ENCODE data around the gene CPZ.
A peak's percentile ranks its signal among the peaks of the same experiment; 100 is the strongest.

The CPZ gene

DNA sequence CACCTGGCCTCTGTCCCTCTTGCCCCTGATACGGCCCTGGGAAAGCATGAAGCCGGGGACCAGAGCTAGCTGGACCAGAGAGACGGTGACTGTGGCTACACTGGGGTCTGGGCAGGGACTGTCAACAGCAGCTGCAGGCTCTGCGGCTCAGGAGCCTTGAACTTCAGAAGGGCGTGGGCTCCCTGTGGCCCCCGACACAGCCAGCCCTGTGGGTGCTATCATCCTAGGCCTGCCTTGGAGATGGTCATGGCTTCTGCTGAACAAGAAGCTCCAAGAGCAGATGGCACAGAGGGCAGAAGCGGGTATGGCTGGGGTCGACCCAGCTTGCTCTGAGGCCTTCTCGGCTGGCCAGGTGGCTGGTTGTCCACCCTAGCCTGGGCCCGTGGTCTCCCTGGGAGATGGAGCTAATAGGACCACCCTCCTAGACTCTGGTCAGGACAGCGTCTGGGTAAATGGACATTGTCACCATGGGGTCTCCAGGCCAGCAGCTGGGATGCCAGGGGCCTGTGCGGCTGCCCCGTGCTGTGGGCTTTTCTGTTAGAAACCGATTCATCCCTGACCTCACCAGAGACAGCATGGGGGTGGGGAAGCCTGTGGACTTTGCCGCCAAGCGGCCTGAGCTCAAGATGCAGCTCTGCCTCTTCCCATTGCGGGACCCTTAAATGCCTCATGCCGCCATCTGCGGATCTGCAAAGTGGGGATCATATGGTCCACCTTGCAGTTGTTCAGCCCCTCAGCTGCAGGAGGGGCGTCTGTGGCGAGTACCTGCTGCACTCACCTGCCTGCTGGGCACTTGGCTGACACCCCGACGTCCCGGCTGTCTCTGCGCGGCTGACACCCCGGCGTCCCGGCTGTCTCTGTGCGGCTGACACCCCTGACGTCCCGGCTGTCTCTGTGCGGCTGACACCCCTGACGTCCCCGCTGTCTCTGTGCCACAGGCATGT lies 21.1 kb downstream of the CPZ start:
- peaks cover 0 to 23% (median 2%) of the 10 kb centered on the region in 5 experiments for H3K27me3 ChIP-seq (replicated peaks in 2 of 5; ENCODE audit: control insufficient read depth in 4 of 5, insufficient read depth in 5 of 5, low read length in 4 of 5)
- peaks cover 0 to 3% (median 0%) of the 10 kb centered on the region in 4 experiments for H3K4me1 ChIP-seq (ENCODE audit: control extremely low read depth in 1 of 4, control insufficient read depth in 4 of 4, insufficient read depth in 4 of 4, low read length in 3 of 4)
- no peak overlapping the region for H3K4me3 ChIP-seq (ENCODE audit: control insufficient read depth in 1 of 7, extremely low read depth in 1 of 7, insufficient read depth in 4 of 7, low read depth in 2 of 7, low read length in 6 of 7)
- H3K9me3 ChIP-seq (ENCODE audit: control extremely low read depth in 1 of 5, control insufficient read depth in 4 of 5, insufficient read depth in 2 of 5, low read depth in 1 of 5, low read length in 4 of 5): no peaks in the 10 kb centered on the region
- H3K36me3 ChIP-seq (ENCODE audit: control insufficient read depth in 4 of 4, insufficient read depth in 4 of 4, low read length in 3 of 4): no peaks in the 10 kb centered on the region
- CTCF ChIA-PET: interaction anchor here (0.9 to 1.6 kb wide), 3 partner anchors 9 to 354 kb away, joined by 3 to 7 read pairs (median 3); no protein-coding TSS in a partner anchor
- WGBS (ENCODE audit: insufficient coverage): 96% methylated on average over 35 of the region's 35 CpGs
- DNase-seq: no peak
- no peak overlapping the region for H3K27ac ChIP-seq (ENCODE audit: insufficient read depth in 1 of 2, low read depth in 1 of 2, low read length in 2 of 2, poor library complexity in 1 of 2, severe bottlenecking in 2 of 2)
- POLR2A ChIA-PET: no interaction called here

DNA sequence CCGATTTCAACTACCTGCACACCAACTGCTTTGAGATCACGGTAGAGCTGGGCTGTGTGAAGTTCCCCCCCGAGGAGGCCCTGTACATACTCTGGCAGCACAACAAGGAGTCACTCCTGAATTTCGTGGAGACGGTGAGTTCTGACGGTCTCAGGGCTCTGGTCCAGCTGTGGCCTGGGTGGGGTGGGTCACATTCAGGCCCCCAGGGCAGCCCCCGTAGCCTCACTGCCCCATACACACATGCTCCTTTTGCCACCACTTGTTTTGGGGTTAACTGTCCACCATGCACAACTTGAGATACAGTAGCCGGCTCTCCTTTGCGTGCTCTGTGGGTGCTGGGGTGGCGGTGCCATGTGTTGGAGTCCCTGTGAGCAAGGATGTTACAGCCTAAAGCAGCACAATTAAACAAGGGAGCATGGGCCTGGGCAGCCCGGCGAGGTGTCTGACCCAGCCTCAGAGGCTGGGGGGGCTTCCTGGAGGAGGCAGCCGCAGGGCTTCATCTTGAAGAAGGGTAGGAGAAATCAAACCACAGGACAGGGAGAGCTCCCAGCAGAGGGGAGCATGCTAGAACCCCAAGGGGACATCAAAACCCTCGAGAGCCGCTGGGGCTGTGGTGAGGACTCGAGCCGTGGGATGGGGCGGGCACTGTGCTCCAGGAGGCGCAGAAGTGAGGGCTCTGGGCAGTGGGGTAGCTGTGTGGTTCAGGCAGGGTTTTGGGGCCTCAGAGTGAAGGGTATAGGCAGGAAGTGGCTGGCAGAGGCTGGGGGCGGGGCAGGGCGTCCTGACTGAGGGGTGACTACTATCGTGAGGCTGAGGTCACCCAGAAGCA lies 22.0 kb downstream of the CPZ start:
- Histone ChIP-seq H3K36me3 (ENCODE audit: control insufficient read depth in 4 of 4, insufficient read depth in 4 of 4, low read length in 3 of 4) (no peaks in the 10 kb centered on the region), H3K9me3 (ENCODE audit: control extremely low read depth in 1 of 5, control insufficient read depth in 4 of 5, insufficient read depth in 2 of 5, low read depth in 1 of 5, low read length in 4 of 5) (no peaks in the 10 kb centered on the region), H3K4me1 (ENCODE audit: control extremely low read depth in 1 of 4, control insufficient read depth in 4 of 4, insufficient read depth in 4 of 4, low read length in 3 of 4) (peaks cover 0 to 3% (median 0%) of the 10 kb centered on the region in 4 experiments), H3K4me3 (ENCODE audit: control insufficient read depth in 1 of 7, extremely low read depth in 1 of 7, insufficient read depth in 4 of 7, low read depth in 2 of 7, low read length in 6 of 7) (no peak overlapping the region), H3K27ac (ENCODE audit: insufficient read depth in 1 of 2, low read depth in 1 of 2, low read length in 2 of 2, poor library complexity in 1 of 2, severe bottlenecking in 2 of 2) (no peak overlapping the region), H3K27me3 (replicated peaks in 2 of 5; ENCODE audit: control insufficient read depth in 4 of 5, insufficient read depth in 5 of 5, low read length in 4 of 5) (peaks cover 0 to 16% (median 0%) of the 10 kb centered on the region in 5 experiments)
- ChIA-PET POLR2A (no interaction called here), CTCF (interaction anchor here (0.9 to 1.6 kb wide), 3 partner anchors 10 to 353 kb away, joined by 3 to 7 read pairs (median 3); no protein-coding TSS in a partner anchor)
- WGBS (ENCODE audit: insufficient coverage): 92% methylated on average over 13 of the region's 22 CpGs
- peak in 1 of 3 donors; percentile 9 for DNase-seq

DNA sequence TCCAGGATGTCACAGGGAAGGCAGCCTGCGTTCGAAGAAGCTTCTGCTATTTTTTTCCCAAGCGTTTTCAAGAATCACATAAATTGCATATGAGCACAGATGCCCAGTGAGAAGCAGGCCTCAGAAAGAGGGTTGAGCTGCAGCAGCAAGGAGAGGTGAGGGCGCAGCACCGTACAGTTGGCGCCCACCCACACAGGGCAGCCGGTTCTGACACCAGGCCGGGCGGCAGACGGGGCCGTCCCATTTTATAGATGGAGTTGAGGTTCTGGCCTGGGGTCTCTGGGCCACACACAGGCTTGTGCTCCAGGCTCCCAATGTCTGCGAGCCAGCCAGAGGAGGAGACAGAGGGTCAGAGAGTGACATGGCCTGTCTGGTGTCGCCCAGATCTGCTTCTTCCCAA lies 22.8 kb downstream of the CPZ start:
- H3K4me1 ChIP-seq (ENCODE audit: control extremely low read depth in 1 of 4, control insufficient read depth in 4 of 4, insufficient read depth in 4 of 4, low read length in 3 of 4): peaks cover 0 to 3% (median 0%) of the 10 kb centered on the region in 4 experiments
- POLR2A ChIA-PET: no interaction called here
- H3K27me3 ChIP-seq (replicated peaks in 2 of 5; ENCODE audit: control insufficient read depth in 4 of 5, insufficient read depth in 5 of 5, low read length in 4 of 5): peaks cover 0 to 8% (median 0%) of the 10 kb centered on the region in 5 experiments
- CTCF ChIA-PET: no interaction called here
- no peaks in the 10 kb centered on the region for H3K9me3 ChIP-seq (ENCODE audit: control extremely low read depth in 1 of 5, control insufficient read depth in 4 of 5, insufficient read depth in 2 of 5, low read depth in 1 of 5, low read length in 4 of 5)
- DNase-seq: no peak
- H3K36me3 ChIP-seq (ENCODE audit: control insufficient read depth in 4 of 4, insufficient read depth in 4 of 4, low read length in 3 of 4): no peaks in the 10 kb centered on the region
- no peak overlapping the region for H3K27ac ChIP-seq (ENCODE audit: insufficient read depth in 1 of 2, low read depth in 1 of 2, low read length in 2 of 2, poor library complexity in 1 of 2, severe bottlenecking in 2 of 2)
- WGBS (ENCODE audit: insufficient coverage): 89% methylated on average over 12 of the region's 13 CpGs
- H3K4me3 ChIP-seq (ENCODE audit: control insufficient read depth in 1 of 7, extremely low read depth in 1 of 7, insufficient read depth in 4 of 7, low read depth in 2 of 7, low read length in 6 of 7): no peak overlapping the region

DNA sequence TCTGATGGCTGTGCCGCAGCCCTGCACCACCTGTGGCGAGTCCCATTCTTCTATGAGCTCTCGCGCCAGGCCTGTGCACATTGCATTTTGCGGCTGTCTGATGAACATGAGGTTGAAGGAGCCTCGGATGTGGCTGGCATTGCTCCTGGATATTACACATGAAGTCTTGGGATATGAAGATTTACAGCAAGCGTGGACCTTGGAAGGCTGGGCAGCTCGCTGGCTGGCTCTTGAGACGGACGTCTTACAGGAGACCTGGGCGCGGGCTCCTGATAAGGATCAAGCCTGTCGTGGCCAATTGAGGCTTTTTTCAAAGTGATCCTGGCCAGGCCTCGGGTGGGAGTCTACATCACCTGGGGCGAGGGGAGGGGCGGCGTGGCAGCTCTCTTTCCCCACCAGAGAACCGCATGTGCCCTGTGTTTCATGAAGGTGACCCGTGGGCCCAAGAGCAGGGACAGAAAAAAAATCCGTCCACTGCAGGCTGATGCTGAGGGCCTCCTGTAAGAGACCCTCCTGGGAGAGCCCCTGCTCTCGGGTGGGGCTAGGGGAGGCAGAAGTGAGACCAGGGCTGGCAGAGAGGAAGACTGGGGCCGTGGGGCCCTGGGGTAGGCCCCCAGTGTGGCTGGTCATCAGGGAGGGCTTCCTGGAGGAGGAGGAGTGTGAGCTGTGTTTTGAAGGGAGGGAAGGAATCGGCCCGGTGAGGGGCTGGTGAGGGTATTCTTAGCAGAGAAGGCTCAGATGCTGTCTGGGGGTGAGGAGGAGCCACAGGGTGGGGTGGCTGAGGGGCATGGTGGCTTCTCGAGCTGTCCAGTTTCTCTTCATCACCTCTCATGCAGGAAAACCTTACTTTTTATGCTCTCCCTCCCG lies 23.6 kb downstream of the CPZ start:
- H3K27me3 ChIP-seq (replicated peaks in 2 of 5; ENCODE audit: control insufficient read depth in 4 of 5, insufficient read depth in 5 of 5, low read length in 4 of 5): peaks cover 0 to 6% (median 0%) of the 10 kb centered on the region in 5 experiments
- no peak for DNase-seq
- ChIA-PET POLR2A (no interaction called here), CTCF (interaction anchor here (1.6 kb wide), 1 partner anchor 9 kb away, joined by 4 read pairs; no protein-coding TSS in a partner anchor)
- H3K4me3 ChIP-seq (ENCODE audit: control insufficient read depth in 1 of 7, extremely low read depth in 1 of 7, insufficient read depth in 4 of 7, low read depth in 2 of 7, low read length in 6 of 7): no peak overlapping the region
- H3K9me3 ChIP-seq (ENCODE audit: control extremely low read depth in 1 of 5, control insufficient read depth in 4 of 5, insufficient read depth in 2 of 5, low read depth in 1 of 5, low read length in 4 of 5): no peaks in the 10 kb centered on the region
- 90% methylated on average over 25 of the region's 26 CpGs for whole genome bisulfite sequencing (ENCODE audit: insufficient coverage)
- H3K27ac ChIP-seq (ENCODE audit: insufficient read depth in 1 of 2, low read depth in 1 of 2, low read length in 2 of 2, poor library complexity in 1 of 2, severe bottlenecking in 2 of 2): no peak overlapping the region
- peaks cover 0 to 3% (median 0%) of the 10 kb centered on the region in 4 experiments for H3K4me1 ChIP-seq (ENCODE audit: control extremely low read depth in 1 of 4, control insufficient read depth in 4 of 4, insufficient read depth in 4 of 4, low read length in 3 of 4)
- H3K36me3 ChIP-seq (ENCODE audit: control insufficient read depth in 4 of 4, insufficient read depth in 4 of 4, low read length in 3 of 4): no peaks in the 10 kb centered on the region

DNA sequence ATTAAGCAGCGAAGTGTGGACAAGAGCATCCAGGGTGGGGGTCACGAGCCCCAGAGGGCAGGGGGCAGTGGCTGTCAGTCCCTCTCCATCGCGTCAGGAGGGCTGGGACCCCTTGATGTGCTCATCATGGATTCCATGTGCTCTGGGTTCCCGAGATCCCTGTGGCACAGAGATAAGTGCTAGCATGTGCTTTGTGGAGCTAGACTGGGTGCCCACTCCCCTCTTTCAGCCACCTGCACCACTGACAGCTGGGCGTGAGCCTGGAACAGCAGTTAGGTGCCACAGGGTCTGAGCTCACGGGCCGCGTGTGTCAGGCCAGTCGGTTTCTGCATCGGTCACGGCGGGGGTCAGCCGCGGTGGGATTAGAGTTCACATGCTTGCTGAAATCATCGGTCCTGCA lies 24.3 kb downstream of the CPZ start:
- H3K4me3 ChIP-seq (ENCODE audit: control insufficient read depth in 1 of 7, extremely low read depth in 1 of 7, insufficient read depth in 4 of 7, low read depth in 2 of 7, low read length in 6 of 7): no peak overlapping the region
- H3K36me3 ChIP-seq (ENCODE audit: control insufficient read depth in 4 of 4, insufficient read depth in 4 of 4, low read length in 3 of 4): no peaks in the 10 kb centered on the region
- no peak overlapping the region for H3K27ac ChIP-seq (ENCODE audit: insufficient read depth in 1 of 2, low read depth in 1 of 2, low read length in 2 of 2, poor library complexity in 1 of 2, severe bottlenecking in 2 of 2)
- peaks cover 0 to 6% (median 0%) of the 10 kb centered on the region in 5 experiments for H3K27me3 ChIP-seq (replicated peaks in 2 of 5; ENCODE audit: control insufficient read depth in 4 of 5, insufficient read depth in 5 of 5, low read length in 4 of 5)
- ChIA-PET CTCF (interaction anchor here (1.6 kb wide), 1 partner anchor 10 kb away, joined by 4 read pairs; no protein-coding TSS in a partner anchor), POLR2A (no interaction called here)
- H3K9me3 ChIP-seq (ENCODE audit: control extremely low read depth in 1 of 5, control insufficient read depth in 4 of 5, insufficient read depth in 2 of 5, low read depth in 1 of 5, low read length in 4 of 5): no peaks in the 10 kb centered on the region
- 87% methylated on average over 16 of the region's 16 CpGs for WGBS (ENCODE audit: insufficient coverage)
- no peak for DNase-seq
- H3K4me1 ChIP-seq (ENCODE audit: control extremely low read depth in 1 of 4, control insufficient read depth in 4 of 4, insufficient read depth in 4 of 4, low read length in 3 of 4): peaks cover 0 to 3% (median 0%) of the 10 kb centered on the region in 4 experiments

DNA sequence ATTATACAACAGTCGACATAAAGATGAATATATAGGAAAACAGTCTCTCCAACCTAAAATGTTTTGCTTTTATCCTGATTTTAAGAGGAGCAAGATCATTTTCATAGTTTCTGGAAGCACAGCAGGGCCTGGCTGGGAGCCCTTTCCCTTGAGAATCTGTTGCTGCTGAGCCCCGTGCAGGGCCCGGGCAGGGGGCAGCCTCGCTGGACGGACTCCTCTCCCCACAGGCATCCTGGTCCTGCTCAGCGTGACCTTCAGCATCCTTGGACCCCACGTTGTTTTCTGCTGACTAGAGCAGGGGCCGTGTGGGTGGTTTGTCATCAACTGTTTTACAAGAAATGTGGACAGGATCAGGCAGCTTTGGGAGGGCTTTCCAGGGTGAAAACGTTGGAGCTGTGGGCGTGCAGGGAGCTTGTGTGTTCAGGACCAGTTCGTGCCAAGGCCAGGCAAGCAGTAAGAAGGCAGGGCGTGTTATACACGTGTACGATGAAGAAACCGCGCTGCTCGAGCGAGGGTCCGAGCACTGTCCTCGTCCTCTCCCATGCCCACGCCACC lies 25.0 kb downstream of the CPZ start:
- DNase-seq: no peak
- H3K27me3 ChIP-seq (replicated peaks in 2 of 5; ENCODE audit: control insufficient read depth in 4 of 5, insufficient read depth in 5 of 5, low read length in 4 of 5): peaks cover 0 to 3% (median 0%) of the 10 kb centered on the region in 5 experiments
- POLR2A ChIA-PET: no interaction called here
- WGBS (ENCODE audit: insufficient coverage): 93% methylated on average over 18 of the region's 21 CpGs
- H3K9me3 ChIP-seq (ENCODE audit: control extremely low read depth in 1 of 5, control insufficient read depth in 4 of 5, insufficient read depth in 2 of 5, low read depth in 1 of 5, low read length in 4 of 5): no peaks in the 10 kb centered on the region
- H3K4me1 ChIP-seq (ENCODE audit: control extremely low read depth in 1 of 4, control insufficient read depth in 4 of 4, insufficient read depth in 4 of 4, low read length in 3 of 4): peaks cover 0 to 3% (median 0%) of the 10 kb centered on the region in 4 experiments
- no peaks in the 10 kb centered on the region for H3K36me3 ChIP-seq (ENCODE audit: control insufficient read depth in 4 of 4, insufficient read depth in 4 of 4, low read length in 3 of 4)
- CTCF ChIA-PET: interaction anchor here (1.5 to 1.6 kb wide), 2 partner anchors 10 kb away, joined by 4 to 5 read pairs; no protein-coding TSS in a partner anchor
- H3K27ac ChIP-seq (ENCODE audit: insufficient read depth in 1 of 2, low read depth in 1 of 2, low read length in 2 of 2, poor library complexity in 1 of 2, severe bottlenecking in 2 of 2): no peak overlapping the region
- no peak overlapping the region for H3K4me3 ChIP-seq (ENCODE audit: control insufficient read depth in 1 of 7, extremely low read depth in 1 of 7, insufficient read depth in 4 of 7, low read depth in 2 of 7, low read length in 6 of 7)
